Stromal cell of bone marrow (primary cell): ENCODE results near the gene IL9.
"Not testable (repeated sequence)": the region's sequence is repeated elsewhere in the genome, so short reads cannot be mapped to it uniquely, and the experiment has no call there.

Source experiments
- DNase-seq: peaks from one replicate; pipeline ENCODE4 v3.0.0-alpha.2; 2012; ENCODE audit warnings: low read depth

Gene IL9

GRCh38 chr5:135867599-135867998 lies 28.0 kb downstream of the IL9 start:
- DNase-seq: no peak

DNA sequence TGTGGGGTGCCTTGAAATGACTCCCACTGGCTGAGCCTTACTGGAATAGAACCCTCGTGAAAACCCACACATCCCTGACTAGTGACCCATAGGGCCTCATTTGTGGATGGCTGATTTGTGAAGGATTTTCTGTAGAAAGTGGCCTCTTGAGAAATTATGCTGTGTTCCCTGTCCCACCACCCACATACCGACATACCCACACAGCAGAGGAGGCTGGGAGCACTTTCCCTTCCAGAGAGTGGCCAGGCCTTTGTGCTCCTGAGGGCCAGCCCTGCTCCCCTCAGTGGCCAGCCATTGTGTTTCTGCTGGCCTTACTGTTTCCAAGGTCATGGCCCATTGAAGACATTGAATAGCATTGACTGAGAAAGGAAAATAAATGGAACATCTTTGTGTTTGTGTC lies 29.6 kb downstream of the IL9 start:
- no peak for DNase-seq

DNA sequence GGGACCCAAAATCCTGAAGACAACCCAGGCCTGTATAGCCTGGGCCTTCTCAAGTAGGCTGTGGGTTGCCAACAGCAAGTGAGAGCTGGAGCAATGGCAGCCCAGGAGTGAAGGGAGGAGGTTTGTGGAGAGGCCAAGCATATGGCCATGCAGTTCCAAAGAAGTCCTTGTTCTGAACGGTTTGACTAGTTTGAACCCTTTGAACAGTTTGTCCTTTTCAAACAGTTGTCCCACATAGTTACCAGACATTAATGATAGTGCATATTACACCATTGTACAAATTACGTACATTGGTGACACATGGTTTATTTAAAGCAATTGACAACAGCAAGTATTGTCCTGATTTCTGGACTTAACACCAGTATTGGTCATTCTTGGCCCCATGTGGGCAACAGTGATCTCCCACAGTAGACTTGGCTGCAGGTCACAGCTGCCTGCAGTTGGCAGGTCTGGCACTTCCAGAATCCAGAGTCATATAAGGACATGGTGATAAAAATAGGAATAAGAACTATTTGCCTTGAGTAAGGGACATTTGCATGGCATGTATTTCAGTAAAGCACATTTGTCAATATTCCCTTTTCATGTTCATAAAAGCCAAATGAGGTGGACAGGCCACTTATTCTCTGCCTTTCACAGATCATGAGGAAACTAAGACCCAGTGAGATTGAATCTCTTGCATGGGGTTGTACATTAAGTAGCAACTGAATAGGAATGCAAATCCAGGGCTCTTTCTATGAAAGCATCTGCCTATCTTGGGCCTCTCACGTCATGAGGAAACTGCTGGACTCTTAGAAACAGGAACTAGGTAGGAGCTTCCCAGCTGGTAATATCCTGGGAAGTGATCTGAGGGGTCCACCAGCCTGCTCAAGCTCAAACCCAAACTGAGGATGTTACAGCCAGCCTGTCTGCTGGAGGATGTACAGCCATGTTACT lies 30.9 kb downstream of the IL9 start:
- DNase-seq: no peak

GRCh38 chr5:135862744-135863143 lies 32.9 kb downstream of the IL9 start:
- DNase-seq: no peak

DNA sequence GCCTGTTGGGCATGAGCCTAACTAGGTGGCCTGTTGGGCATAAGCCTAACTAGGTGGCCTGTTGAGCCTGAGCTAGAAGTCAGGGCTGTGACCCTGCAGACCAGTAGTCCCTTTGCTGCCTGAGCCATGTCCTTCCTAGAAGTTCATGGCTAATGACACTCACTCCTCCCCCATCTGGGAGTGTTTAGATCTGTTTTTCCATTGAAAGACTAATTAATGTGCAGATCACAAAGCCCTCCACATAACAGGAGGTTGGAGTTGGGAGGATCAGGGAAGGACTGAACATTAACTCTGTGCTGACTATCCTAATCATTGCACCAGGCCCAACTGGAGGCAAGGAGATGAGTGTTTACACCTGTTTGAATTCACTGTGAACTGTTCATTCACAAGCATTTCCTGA lies 33.6 kb downstream of the IL9 start:
- DNase-seq: no peak

- no peak for DNase-seq
Measured at GRCh38 chr5:135861641-135862040, 34.0 kb downstream of the IL9 start.

- DNase-seq: no peak
Measured at GRCh38 chr5:135859641-135860040, 36.0 kb downstream of the IL9 start.

GRCh38 chr5:135859186-135859585 lies 36.5 kb downstream of the IL9 start:
- DNase-seq: not testable (repeated sequence)

DNA sequence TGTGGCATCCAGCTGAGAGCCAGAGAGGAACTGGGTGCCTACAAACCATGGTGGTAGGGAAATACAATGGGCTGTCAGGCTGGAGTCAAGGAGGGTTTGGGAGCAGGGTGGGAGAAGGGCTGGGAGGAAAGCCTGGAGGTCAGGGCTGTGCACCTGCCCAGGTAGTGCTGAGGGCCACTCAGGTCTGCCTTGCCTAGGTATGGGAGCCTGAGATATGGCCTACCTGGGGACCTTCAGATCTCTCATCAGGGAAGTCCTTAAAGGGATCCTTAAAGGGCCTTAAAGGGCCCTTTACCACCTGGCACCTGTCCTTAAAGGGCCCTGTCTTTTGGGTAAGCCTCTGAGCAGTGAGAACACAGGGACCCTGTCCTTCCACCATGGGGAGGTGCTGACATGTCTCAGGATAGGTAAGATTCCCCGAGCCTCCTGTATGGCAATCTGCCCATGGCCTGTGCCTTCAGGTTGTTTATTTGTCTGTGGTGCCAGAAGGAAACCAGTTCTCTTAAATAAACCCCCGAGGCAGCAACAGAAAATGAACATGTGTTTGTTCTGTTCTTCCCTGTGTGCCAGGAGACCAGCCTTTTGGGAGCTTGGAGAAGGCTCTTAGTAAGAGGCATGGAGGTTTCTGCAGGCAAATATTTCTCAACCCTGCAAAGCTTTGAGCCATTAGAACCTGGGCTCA lies 37.9 kb downstream of the IL9 start:
- no peak for DNase-seq

DNA sequence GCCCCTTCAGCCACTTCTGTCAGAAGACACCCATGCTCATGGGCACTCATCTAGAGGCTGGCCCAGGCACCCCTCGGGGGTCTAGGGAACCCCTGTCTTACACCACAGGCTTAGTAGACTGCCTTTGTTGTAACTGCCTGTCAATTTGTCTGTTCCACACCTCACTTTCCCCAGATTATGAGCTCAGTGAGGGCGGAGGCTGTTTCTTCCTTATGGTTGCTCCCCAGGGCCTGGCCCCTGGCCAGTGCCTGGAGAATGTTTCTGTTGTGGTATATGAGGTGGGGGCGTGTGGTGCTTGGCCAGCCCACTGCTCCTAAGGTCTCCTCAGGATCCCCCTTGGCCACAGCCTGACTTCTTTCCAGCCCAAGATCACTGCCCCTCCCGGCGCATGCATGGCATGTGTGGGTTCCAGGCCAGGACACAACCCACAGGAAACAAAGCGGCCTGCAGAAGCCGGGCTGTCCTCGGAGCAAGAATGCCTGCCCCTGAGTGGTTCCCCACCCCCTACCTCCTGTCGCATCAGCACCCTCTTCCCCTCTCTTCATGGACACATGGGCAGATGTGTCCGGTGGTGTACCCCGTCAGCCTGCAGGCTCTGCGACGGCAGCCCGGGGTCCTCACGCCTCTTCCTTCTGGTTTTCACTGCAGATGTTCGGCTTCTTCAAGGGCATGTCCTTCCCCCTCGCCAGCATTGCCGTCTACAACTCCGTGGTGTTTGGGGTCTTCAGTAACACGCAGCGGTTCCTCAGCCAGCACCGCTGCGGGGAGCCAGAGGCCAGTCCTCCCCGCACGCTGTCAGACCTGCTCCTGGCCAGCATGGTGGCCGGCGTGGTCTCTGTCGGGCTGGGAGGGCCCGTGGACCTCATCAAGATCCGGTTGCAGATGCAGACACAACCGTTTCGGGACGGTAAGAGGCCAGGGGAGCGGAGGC lies 43.5 kb downstream of the IL9 start:
- DNase-seq: no peak

GRCh38 chr5:135851186-135851914 lies 44.3 kb downstream of the IL9 start:
- no peak for DNase-seq

DNA sequence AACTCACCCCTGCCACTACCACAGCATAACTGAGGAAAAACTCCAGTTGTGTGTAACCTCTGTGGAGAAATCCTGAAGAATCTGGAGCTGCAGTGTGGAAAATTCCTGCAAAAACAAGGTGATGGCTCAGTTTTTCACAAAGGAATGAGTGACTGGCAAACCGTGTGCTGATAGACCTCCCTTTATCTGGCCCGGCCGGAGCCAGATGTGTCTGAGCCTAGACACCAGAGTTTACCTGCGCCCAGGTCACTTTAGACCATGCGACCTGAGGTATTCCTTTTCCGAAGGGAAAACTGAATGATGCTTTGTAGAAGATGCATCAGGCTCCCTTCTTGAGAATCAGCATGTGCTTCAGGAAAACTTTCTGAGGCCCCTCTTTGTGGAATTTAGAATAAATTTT lies 45.0 kb downstream of the IL9 start:
- no peak for DNase-seq

- no peak for DNase-seq
Measured at GRCh38 chr5:135850231-135850630, 45.4 kb downstream of the IL9 start.

DNA sequence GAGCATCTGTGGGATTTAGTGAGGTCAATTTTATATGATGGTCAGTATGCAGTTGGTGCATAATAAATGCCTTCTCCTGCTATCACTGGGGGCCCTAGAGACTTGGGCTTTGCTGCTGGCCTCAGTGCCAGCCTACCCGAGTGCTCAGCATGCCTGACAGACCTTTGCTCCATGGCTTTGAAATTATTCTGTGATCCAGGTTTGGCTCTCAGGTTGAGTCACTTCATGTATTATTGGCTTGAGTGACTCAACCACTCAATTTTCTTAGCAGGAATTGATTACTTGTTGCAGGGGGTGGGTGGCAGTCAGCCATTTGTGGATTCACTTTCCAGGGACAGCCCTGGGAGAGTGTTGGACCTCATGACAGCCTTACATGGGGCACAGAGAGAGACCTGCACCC lies 47.7 kb downstream of the IL9 start:
- no peak for DNase-seq

DNA sequence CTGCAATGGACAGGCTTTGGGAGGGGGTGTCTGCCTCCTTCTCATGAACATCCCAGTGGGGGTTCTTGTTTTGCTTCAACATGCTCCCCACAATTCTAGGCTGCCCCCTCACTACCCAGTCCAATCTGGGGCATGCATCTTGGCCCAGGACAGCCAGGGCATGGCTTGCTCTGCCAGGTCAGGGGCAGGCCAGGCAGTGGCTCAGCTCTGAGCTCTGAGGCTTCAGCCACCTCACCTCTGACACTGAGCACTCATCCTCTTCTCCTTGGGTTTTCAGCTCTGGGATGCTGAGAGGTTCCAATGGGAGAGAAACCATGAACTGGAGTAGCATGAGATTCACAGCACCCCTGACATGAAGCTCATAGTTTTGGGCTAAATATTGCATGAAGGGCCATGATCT lies 49.3 kb downstream of the IL9 start:
- DNase-seq: no peak

GRCh38 chr5:135843571-135844337 lies 51.9 kb downstream of the IL9 start:
- no peak for DNase-seq

DNA sequence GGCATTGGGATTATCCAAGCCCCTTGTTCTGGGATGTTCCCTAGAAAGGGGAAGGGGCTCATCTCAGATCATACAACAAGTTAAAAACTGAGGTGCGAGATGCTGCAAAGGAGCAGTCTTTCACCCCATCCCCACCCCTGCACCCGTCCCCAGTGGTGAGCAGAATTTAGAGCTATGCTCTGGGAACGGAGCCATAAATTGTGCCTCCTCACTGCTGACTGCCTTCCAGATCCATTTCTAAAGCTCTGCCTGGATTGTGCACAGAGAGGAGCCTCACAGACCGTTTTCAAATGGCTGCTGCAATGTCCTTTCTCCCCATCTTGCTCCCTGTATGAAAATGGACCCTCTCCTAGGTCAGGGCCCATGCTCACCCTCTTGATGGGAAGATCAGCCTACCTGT lies 52.9 kb downstream of the IL9 start:
- DNase-seq: no peak
